HG03342 (cell line): ENCODE data around the gene EHMT1.
A peak's percentile ranks its signal among the peaks of the same experiment; 100 is the strongest.
"Not testable (repeated sequence)": the region's sequence is repeated elsewhere in the genome, so short reads cannot be mapped to it uniquely, and the experiment has no call there.

Source experiments
- ATAC-seq: cut with Tn5 transposase; IDR thresholded peaks from one replicate; pipeline ENCODE4 v1.9.1; 2021; ENCODE audit warnings: mild to moderate bottlenecking, moderate library complexity; ENCODE audit not compliant: unreplicated experiment

EHMT1 gene

DNA sequence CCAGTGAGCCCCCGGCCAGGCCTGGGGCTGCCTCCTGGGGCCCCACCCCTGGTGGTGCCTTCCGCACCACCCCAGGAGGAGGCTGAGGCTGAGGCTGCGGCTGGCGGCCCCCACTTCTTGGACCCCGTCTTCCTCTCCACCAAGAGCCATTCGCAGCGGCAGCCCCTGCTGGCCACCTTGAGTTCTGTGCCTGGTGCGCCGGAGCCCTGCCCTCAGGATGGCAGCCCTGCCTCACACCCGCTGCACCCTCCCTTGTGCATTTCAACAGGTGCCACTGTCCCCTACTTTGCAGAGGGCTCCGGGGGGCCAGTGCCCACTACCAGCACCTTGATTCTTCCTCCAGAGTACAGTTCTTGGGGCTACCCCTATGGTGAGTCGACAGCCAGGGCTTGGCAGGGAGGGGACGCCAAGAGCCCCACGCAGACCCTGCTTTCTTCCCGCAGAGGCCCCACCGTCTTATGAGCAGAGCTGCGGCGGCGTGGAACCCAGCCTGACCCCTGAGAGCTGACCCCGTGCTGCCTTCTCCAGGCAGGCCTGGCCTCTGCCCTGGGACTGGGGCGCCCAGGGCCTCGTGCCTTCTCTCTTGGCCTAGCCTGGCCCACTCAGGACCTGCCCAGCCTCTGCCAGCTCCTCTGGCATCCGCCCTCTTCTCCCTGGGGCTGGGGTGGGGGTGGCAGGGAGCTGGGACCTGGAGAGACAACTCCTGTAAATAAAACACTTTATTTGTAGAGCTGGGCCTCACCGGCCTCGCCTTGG, 4.0 kb upstream of the EHMT1 start:
- no peak for ATAC-seq

DNA sequence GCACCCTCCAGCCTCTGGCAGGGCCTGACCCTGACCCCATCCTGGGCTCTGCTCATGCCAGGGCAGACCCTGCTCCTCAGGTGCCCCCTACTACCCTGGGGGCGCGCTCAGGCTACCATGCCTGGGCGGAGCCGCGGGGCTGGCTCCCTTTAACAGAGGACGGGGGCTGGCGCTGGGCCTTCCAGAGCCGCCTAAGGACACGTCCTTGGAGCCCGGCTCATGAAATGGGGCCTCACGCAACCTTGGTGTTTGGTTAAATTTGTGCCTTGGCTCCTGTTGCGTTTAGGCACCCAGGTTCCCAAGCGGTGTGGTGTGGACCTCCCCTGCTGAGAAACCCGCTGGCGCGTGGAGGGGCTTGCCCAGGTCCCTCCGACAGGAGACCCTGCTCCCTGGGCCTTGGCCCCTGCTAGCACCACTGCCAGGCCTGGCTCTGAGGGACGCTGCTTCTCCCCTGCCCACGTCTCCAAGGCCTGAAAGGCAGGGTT, 3.4 kb upstream of the EHMT1 start:
- no peak for ATAC-seq

DNA sequence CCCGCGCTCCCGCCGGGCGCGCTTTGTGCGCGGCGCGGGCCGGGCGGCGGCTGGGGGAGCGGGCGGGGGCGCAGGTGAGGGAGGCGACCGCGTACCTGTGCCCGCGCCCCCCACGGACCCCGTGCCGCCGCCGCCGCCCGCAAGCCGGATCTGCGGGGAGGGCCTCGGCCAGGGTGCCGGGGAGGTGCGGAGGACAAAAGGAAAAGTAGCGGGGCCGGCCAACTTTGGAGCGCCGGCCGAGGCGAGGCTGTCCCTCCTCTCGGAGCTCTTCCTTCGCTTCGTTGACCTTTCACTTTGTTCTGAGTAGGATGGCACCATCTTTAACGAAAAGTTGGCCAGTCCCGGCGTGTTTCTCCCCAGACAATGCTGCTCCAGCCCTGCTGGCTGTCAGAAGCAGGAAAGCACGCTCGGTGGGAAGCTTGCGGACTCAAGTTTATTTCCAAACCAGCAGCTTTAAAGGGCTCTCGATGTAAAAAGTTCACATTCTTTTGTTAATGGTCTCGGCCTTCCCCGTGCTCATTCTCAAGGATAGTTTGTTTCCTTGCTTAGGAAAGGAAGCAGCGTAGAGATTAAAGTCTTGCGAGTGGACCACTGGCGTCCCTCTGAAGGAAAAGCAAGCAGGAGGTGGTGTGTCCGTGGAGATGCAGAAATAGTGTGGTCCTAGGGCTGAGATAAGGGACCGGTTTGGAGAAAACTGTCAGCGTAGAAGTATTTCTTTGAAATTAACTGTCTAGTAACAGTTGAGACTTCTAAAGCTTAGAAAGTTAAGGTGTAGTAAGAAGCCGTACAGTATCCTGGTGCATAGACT, 639 bp downstream of the EHMT1 start:
- peak; percentile 25 for ATAC-seq

DNA sequence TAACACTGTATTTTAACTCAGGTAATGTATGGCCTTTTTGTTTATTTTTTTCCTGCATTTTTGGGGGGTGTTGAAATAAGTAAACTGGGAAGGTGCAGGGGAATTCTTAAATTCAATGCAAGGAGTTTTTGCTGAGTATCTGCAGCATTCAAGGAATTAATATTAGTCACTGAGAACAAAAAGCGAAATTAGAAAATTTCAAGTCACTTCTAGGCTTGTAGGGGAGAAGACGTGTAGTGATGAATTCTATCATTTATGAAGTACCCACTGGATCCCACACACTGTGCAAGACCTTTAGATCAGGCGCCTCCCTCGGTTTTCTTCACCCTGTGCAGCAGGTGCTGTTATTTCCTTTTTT, 1.2 kb downstream of the EHMT1 start:
- no peak for ATAC-seq

DNA sequence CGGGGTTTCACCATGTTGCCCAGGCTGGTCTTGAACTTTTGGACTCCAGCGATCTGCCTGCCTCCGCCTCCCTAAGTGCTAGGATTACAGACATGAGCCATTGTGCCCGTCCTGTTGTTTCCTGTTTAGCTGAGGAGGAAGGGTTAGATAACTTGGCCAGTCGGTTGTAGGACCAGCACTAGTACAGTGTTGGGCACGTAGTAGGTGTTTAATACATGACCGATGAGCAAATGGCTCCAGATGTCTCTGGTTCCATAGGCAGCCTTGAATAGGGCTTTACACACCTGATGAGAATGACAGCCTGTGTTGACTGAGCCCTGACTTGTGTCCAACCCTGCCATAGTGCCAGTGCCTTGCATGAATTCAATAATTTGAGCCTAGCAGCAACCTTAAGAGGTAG, 1.8 kb downstream of the EHMT1 start:
- ATAC-seq: no peak

DNA sequence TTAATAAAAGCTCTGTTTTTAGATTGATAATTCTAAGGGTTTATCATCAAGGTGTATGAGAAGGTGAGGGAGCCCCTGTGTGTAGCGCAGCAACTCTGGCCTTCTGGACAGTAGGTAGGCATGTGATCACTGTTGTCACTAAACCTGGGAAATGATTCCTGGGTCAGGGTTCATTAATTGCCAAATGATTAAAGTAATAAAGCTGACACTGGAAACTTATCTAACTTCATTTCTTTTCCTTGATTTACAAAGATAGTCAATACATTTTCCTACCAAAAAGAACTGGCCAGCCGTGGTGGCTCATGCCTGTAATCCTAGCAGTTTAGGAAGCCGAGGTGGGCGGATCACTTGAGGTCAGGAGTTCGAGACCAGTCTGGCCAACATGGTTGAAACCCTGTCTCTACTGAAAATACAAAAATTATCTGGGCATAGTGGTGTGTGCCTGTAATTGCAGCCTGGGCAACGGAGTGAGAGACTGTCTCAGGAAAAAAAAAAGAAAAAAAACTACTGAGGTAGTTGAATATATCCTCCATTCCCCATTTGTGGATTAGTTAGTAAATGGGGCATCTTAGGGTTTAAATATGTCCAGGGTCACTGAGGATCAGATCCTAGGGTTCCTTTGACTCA, 2.4 kb downstream of the EHMT1 start:
- ATAC-seq: no peak

DNA sequence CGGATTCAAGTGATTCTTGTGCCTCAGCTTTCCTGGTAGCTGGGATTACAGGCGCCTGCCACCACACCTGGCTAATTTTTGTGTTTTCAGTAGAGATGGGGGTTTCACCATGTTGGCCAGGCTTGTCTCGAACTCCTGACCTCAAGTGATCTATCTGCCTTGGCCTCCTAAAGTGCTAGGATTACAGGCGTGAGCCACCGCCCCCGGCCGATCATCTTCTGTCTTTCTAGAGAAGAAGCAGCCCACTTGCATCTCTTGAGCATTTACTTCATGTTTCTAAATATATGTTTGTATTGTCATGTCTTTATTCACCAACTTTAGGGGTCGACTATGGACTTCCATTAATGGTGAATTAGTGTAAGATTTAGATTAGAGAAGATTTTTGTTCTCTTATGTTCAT, 3.4 kb downstream of the EHMT1 start:
- ATAC-seq: not testable (repeated sequence)

DNA sequence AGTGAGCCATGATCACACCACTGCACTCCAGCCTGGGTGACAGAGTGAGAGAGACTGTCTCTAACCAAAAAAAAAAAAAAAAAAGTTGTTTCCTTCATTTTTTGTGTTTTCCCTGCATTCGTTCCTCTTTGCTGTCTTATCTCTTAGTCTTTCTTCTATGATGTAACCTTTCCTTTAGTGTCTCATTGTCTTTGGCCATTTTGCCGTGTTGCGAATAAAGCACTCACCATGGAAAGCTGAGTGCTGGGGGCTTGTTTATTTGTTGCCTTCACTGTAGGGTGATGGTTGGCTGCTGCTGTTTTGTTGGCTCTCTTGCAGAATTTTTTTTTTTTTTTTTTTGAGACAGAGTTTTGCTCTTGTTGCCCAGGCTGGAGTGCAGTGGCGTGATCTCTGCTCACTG, 7.7 kb downstream of the EHMT1 start:
- no peak for ATAC-seq

DNA sequence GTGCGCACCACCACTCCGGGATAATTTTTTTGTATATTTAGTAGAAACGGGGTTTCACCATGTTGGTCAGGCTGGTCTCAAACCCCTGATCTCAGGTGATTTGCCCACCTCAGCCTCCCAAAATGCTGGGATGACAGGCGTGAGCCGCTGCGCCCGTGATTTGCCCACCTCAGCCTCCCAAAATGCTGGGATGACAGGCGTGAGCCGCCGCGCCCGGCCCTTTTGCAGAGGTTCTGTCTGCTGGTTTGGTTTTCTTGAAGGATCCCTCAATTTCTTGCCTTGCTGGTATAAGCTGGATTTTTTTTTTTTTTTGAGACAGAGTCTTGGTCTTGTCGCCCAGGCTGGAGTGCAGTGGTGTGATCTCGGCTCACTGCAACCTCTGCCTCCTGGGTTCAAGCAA, 8.6 kb downstream of the EHMT1 start:
- not testable (repeated sequence) for ATAC-seq

DNA sequence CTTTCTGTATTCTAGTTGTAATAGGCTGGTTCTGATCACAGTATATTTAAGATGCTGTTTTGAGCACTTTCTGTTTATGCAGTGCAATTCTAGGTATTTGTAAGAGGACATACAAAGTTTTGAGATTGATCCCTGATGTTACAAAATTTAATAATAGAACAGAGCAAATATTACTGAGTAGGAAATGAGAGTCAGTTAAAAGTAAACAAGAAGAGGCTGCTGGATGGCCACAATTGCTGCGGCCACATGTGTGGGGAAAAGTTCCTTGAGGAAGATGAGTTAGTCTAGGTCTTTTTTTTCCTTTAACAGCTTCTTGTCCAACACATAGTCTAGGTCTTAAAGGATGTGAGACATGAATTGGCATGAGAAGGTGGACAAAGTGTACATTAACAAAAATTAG, 11.3 kb downstream of the EHMT1 start:
- ATAC-seq: no peak

DNA sequence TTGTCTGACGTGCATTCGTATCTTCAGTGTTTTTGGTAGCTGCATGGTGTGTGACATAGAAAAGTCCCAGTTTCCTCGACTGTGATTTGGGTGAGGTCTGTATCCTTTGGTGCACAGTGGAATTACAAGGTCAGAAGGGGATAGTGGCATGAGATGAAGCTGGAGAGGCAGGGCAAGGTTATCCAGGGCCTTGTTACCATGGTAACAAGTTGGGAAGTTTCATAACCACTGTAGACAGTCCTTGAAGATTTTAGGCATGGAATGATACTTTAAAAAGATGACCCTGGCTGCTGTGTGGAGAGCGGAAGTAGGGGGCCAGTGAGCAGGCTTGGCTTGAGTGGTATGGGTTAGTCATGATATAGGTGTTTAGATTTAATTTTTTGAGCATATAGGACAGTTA, 11.9 kb downstream of the EHMT1 start:
- no peak for ATAC-seq

DNA sequence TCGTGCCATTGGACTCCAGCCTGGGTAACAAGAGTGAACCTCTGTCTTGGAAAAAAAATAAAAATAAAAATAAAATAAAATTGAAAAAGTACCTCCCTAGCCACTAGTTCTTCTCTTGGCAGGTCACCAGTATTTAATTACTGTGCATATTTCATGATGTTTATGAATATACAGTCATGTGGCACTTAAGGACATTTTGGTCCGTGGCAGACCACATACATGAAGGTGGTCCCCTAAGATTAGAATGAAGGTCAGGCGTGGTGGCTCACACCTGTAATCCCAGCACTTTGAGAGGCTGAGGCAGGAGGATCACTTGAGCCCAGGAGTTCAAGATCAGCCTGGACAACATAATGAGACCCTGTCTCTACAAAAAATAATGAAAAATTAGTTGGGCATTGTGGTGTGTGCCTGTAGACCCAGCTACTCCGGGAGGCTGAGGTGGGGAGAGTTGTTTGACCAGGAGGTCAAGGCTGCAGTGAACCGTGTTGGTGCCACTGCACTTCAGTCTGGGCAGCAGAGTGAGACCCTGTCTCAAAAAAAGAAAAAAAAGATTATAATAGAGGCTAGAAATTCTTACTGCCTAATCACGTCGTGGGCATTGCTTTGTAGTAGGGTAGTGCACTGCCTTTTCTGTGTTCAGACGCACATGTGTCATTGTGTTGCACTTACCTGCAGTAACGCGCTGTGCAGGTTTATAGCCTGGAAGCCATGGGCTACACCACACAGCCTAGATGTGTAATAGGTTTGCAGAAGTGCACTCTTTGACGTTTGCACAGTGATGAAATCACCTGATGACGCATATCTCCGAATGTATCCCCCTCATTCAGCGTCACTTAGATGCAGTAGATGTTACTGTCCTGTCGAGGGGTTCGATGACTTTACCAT, 12.8 kb downstream of the EHMT1 start:
- ATAC-seq: no peak

DNA sequence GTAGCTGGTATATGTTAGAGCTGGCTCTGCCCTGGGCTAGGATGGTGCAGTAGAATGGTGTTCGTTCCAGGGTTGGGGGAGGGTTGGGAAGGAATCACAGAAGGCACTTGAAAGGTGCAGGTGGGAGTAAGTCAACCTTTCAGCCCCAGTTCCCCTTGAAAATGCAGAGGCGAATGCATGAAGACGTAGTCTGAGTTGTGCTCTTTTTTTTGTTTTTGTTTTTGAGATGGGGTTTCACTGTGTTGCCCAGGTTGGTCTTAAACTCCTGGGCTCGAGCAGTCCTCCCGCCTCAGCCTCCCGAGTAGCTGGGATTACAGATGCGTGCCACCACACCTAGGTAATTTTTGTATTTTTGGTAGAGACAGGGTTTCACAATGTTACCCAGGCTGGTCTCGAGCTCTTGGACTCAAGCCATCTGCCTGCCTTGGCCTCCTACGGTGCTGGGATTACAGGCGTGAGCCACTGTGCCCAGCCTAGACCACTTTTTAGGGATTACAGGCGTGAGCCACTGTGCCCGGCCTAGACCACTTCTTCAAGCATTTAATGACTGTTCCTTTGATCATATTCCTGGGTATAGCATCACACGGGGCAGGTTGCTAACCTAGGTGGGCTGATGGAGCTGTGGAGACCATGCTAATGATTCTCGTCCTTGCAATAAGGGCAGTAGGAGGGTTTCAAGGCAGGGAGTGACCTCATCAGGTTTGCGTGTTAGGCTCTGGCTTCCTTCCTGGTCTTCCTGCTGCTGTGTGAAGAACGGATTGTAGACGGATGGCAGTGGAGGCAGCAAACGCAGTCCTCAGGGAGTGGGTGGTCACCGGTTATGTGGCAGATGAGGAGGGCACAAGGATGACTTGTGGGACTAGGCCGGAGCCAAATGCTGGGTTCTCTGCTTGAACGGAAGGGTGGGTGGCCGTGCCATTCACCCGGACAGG, 13.7 kb downstream of the EHMT1 start:
- no peak for ATAC-seq

DNA sequence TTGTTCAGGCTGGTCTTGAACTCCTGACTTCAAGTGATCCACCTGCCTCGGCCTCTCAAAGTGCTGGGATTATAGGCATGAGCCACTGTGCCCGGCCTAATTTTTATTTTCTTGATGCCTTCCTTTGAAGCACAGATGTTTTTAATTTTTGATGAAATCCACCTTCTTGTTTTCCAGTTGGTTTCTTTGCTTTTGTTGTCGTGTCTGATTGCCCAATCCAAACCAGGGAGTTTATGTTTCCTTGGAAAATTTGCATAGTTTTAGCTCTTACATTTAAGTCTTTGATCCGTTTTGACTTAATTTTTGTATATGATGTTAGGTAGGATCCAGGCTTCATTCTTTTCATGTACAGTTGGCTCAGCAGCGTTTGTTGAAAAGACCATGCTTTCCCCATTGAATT, 15.2 kb downstream of the EHMT1 start:
- ATAC-seq: no peak

DNA sequence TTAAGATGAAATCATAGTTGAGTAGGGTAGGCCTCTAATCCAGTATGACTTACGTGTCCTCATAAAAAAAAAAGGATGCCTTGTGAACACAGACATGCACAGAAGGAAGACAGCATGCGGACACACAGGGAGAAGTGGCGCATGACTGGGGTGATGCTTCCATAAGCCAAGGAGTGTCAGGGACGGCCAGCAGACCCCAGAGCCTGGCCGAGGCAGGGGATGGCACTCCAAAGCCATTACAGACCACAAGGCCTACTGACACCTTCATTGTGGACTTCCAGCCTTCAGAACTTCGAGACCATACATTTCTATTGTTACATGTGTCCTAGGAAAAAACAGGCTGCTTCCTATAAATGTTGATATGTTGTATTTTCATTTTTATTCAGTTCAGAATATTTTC, 19.9 kb downstream of the EHMT1 start:
- ATAC-seq: no peak

DNA sequence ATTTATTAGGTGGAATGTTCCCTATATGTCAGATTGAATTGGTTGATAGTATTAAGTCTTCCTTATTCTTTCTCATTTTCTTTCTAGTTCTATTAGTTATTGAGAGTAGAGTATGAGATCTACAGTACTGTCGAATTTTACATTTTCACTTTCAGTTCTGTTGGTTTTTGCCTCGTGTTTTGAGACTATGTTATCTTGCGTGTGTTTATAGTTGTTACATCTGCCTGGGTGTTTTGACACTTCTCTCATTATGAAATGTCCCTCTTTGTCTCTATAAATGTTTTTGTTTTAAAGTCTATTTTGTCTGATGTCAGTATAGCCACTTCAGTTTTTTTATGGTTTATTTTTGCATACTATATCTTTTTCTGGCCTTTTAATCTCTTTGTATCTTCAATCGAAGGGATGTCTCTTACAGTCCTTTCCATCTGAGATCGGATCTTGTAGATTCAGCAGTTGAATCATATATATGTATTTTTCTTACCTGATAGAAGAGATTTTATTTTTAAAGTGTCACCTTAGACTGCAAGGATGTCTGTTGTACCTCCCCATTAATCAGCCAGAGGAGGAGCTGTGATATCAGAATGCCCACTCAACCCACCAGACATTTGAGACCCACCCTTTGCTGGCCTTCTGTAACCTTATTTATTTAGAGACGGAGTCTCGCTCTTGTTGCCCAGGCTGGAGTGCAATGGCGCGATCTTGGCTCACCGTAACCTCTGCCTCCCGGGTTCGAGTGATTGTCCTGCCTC, 20.7 kb downstream of the EHMT1 start:
- peak; percentile 53 for ATAC-seq

DNA sequence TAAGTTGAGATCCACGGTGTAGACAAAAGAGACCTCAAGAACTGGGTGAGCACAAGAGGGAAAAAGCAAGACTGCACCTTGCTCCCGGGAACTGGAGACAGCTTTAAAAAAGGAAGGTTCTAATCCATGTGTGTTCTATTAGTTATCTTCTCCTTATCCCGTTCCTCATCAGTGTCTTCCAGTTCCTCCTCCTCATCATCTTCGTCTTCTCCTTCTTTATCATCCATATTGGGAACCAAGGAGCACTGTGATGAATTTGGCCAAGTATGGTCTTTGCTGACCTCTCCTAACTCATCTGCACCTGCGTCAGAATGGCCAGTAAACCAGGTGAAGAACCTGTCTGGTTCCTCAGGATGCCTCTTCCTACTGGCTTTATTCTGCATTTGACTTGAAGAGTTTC, 22.1 kb downstream of the EHMT1 start:
- no peak for ATAC-seq

DNA sequence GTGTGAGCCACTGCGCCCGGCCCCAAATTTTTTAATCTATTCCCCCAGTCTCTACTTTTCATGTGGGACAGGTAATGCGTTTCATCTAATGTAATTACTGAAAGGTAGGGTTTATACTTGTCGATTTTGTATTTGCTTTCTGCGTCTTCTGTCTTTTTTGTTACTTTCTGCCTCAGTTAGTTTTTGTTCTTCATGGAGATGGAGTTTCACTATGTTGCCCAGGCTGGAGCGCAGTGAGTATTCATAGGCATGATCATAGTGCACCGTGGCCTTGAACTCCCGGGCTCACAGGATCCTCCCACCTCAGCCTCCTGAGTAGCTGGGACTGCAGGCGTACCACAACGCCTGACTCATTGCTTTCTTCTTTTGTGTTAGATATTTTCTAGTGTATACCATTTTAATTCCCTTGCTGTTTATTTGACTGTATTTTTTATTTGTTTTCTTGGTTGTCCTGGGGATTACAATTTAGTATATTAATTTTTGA, 23.4 kb downstream of the EHMT1 start:
- no peak for ATAC-seq

DNA sequence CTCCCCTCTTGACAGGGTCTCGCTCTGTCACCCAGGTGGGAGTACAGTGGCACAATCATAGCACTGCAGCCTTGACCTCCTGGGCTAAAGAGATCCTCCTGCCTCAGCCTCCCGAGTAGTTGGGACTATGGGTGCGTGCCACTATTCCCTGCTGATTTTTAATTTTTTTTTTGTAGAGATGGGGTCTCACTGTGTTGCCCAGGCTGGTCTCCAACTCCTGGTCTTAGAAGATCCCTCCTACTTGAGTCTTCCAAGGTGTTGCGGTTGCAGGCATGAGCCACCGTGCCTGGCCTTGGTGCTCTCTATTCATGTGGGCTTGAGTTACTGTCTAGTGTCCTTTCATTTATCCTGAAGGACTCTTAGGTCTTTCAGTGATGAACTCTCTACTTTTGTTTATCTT, 24.1 kb downstream of the EHMT1 start:
- ATAC-seq: no peak
